Measurements from ENCODE around the gene ATP5PF. TPM values are rescaled to one million over a fixed set of nuclear protein-coding genes. Genes with fewer than 3 reads are reported as not detected.
A peak's percentile ranks its signal among the peaks of the same experiment; 100 is the strongest.
"Not testable (repeated sequence)": the region's sequence is repeated elsewhere in the genome, so short reads cannot be mapped to it uniquely, and the experiment has no call there.

Gene ATP5PF
- total RNA-seq, 2 donors from 2014 or later, result 114 to 139 TPM

DNA sequence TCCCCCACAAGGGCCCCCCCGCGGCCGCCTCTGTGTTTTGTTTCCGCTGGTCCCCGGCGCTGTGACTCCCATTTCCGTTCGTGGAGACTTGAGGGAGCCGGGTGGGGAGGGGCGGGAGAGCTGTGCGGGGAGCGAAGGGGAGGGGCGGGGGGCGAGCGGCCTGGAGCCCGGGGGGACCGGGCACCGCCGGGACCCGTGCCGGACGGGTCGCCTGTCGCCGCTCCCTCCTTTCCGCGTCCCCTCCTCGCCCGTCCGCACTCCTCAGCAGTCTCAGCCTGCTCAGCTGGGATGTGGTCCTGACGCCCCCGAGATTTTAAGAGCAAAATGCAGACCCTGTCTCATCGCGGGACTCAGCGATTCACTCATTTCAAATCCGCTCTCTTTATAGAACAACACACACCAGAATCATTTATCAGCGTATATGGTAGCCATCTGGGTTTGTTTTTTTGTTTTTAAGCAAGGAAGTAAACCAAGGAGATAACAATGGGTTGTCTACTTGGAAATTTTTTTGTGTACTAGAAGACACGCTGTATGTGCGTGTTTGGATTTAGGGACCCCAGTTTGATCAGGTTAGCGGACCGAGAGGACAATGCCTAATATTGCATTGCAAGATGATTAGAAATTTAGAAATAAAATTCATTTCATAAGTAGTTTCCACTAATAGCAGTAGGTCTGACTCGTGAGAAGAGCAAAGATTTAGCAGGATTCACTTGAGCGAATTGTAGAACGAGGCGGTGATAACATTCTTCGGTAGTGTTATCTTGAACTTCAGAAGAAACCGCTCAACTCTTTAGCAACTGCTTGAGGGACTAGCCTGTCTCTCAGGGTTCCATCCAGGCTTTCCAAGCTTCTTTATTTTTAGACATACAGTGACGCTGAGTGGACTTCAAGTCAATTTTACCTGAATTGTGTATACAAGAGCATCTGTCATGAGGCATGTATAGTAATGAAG, 1.2 kb upstream of the ATP5PF start:
- Mint-ChIP-seq H3K9me3 (no peaks in the 10 kb centered on the region), H3K36me3 (peaks cover 16 to 22% of the 10 kb centered on the region in 2 donors), H3K27ac (peak overlapping the region; percentile 97 to 99)
- ATAC-seq (peak; percentile 2 to 45), DNase-seq (ENCODE audit: low spot score in 2 of 2) (no peak)

DNA sequence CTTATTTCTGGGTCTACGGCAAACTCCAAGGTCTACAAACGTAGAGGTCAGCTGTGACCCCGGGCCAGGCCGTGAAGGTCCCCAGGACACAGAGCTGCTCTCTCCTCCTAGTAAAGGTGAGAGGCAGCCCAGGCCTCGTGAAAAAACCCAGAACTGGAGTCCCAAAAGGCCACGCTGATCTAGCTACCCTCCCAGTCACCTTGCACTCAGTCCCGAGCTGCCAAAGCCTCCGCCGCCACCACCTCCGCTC, 125 bp downstream of the ATP5PF start:
- no peak for DNase-seq (ENCODE audit: low spot score in 2 of 2)
- Mint-ChIP-seq H3K9me3 (no peaks in the 10 kb centered on the region), H3K36me3 (peaks cover 16 to 26% of the 10 kb centered on the region in 2 donors), H3K27ac (peak overlapping the region; percentile 97 to 100)
- ATAC-seq, result no peak

DNA sequence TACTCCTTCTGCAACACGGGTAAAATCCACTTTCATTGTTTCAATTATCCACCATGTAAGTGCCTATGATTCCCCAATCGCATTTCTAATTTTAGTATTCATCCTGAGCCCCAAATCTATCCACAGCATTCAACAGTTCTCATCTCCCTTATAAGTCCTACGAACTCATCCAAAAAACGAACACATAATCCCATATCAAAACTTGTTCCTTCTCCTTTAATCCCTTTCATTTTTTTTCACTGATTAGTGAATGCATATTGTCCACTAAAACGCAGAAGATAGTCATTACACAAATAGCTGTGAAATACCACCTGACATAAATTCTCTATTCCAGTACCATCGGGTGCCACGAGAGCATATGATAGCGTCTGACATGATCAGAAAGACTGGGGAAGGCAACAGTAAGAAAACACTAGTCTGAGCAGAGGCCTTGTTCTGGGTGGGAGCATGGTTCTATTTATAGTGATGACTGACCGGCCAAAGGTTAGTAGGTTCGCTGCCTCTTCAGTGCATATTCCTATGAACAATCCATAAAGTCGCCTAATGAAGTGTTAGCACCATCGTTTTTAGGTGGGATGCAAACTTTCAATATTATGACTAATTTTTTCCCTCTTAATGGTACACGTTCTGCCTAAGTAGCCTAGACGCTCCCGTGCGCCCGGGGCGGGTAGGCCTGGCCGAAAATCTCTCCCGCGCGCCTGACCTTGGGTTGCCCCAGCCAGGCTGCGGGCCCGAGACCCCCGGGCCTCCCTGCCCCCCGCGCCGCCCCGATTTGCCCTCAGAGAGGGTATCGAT, 648 bp downstream of the ATP5PF start:
- peak; percentile 40 to 66 for DNase-seq (ENCODE audit: low spot score in 2 of 2)
- Mint-ChIP-seq H3K36me3 (peaks cover 16 to 26% of the 10 kb centered on the region in 2 donors), H3K9me3 (no peaks in the 10 kb centered on the region), H3K27ac (peak overlapping the region; percentile 97 to 100)
- ATAC-seq, result peak in 1 of 2 donors; percentile 9

DNA sequence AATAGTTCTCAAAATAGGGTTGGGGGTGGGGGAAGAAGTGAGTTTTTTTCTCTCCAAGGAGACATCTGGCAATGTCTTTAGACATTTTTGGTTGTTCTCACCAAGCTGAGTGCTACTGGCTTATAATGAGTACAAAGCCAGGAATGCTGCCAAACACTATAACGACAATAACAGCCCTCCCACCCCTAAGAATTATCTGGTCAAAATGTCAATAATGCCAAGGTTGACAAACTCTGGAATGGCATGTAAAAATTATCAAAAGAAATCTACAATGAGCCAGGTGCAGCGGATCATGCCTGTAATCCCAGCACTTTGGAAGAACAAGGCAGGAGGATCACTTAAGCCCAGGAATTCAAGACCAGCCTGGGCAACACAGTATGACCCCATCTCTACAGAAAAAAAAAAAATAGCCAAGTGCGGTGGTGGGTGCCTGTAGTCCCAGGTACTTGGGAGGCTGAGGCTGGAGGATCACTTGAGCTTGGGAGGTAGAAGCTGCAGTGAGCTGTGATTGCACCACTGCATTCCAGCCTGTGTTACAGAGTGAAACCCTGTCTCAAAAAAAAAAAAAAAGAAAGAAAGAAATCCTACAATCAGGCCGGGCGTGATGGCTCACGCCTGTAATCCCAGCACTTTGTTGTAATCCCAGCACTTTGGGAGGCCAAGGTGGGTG, 2.5 kb downstream of the ATP5PF start:
- H3K36me3 Mint-ChIP-seq, result peaks cover 16 to 26% of the 10 kb centered on the region in 2 donors
- ATAC-seq, result no peak
- H3K27ac Mint-ChIP-seq, result no peak overlapping the region
- H3K9me3 Mint-ChIP-seq, result no peaks in the 10 kb centered on the region
- DNase-seq (ENCODE audit: low spot score in 2 of 2), result no peak

DNA sequence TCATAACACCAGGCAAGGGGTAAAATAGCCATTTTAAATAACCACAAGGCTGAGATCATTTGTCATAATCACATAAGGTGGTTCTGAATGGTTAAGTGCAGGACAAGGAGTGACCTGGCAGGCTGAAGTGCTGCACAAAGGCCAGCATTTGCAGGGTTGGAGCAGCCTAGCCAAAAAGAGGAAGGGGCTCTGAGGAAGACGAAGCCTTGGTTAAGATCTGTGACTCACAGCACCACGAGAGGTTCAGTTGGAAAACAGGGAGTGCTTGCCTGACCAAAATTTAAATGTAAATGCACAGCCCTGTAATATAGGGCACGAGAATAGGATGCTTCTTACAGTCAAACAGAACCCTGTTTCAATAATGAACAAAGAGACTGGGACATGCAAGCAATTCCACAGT, 12.1 kb downstream of the ATP5PF start:
- H3K36me3 Mint-ChIP-seq, result peaks cover 15 to 22% of the 10 kb centered on the region in 2 donors
- DNase-seq (ENCODE audit: low spot score in 2 of 2) (no peak), ATAC-seq (no peak)
- H3K9me3 Mint-ChIP-seq, result no peaks in the 10 kb centered on the region
- no peak overlapping the region for H3K27ac Mint-ChIP-seq

DNA sequence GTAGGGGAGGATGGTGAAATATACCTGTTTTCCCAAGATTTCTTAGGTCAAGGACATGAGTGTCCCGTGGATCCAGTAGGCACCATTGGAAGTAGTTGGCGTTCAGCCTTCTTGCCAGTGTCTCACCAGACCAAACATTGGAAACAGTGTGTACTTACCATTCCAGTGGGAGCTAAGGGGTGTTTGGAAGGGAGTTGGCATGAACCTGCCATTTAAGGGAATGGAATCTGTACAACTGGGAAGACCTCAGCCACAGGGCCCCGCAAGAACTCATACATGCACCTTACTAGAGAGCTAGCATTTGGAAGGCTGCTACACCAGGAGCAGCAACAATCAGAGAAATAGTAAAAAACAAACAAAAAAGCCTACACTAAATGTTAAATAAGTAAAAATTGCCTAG, 12.7 kb downstream of the ATP5PF start:
- ATAC-seq (no peak), DNase-seq (ENCODE audit: low spot score in 2 of 2) (no peak)
- Mint-ChIP-seq H3K36me3 (peaks cover 15 to 22% of the 10 kb centered on the region in 2 donors), H3K27ac (peak overlapping the region in 1 of 2 donors; percentile 46), H3K9me3 (no peaks in the 10 kb centered on the region)

DNA sequence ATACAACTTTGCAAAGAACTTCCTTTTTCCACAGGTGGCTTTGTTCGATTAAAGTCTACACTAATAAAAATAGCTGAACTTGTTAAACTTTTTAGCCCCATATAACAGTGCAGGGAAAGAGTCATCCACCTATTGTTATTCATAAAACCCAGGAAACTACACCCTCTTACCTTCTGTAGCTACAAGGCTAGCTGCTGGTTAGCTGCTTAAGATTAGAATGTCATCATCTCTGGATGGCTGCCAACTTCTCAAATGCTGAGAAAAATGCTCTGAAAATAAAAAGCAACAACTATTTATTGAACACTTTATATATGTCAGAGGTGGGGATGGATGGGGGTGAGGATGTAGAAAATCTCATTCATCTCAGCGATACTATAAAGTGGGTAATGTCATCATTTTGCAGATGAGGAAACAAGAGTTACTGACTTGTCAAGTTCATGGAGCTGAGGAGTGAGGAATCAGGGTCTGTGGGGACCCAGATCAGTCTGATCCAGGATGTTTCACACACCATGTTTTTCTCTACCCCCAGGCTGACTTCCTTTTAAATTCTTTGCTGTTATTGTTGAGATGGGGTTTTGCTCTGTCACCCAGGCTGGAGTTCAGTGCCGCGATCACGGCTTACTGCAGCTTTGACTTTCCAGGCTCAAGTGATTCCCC, 17.1 kb downstream of the ATP5PF start:
- ATAC-seq (no peak), DNase-seq (ENCODE audit: low spot score in 2 of 2) (no peak)
- peaks cover 7 to 14% of the 10 kb centered on the region in 2 donors for H3K36me3 Mint-ChIP-seq
- H3K9me3 Mint-ChIP-seq, result no peaks in the 10 kb centered on the region
- no peak overlapping the region for H3K27ac Mint-ChIP-seq

DNA sequence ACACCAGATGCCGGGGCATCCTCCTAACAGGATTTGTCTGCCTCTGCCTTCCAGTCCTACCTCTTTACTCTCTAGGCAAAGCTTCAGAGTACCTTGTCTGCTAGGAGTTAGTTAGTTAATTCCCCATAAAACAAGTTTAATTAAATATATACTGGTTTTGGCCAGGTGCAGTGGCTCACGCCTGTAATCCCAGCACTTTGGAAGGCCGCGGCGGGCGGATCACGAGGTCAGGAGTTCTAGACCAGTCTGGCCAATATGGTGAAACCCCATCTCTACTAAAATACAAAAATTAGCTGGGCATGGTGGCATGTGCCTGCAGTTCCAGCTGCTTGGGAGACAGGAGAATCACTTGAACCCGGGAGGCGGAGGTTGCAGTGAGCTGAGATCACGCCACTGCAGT, 20.6 kb downstream of the ATP5PF start:
- not testable (repeated sequence) for DNase-seq (ENCODE audit: low spot score in 2 of 2); ATAC-seq; H3K9me3 Mint-ChIP-seq; H3K36me3 Mint-ChIP-seq
- H3K27ac Mint-ChIP-seq, result peak overlapping the region in 1 of 2 donors; percentile 66

DNA sequence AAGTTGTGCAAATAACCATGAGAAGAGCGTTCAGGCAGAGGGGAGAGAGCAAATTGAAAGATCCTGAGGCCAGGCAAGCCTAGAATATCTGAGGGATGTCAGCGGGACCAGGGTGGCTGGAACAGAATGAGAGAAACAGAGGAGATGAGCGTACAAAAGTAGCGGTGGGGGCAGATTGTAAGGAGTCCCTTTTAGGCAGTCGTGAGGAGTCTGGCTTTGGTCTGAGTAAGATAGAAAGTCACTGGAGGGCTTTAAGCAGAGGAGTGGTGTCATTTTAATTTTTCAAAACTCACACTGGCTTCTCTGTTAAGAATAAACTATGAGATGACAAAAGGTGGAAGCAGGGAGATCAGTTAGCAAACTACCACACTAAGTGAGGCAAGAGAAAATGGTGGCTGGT, 24.2 kb downstream of the ATP5PF start:
- H3K27ac Mint-ChIP-seq, result peak overlapping the region in 1 of 2 donors; percentile 7
- DNase-seq (ENCODE audit: low spot score in 2 of 2) (no peak), ATAC-seq (no peak)
- H3K9me3 Mint-ChIP-seq, result no peaks in the 10 kb centered on the region
- H3K36me3 Mint-ChIP-seq, result no peaks in the 10 kb centered on the region

DNA sequence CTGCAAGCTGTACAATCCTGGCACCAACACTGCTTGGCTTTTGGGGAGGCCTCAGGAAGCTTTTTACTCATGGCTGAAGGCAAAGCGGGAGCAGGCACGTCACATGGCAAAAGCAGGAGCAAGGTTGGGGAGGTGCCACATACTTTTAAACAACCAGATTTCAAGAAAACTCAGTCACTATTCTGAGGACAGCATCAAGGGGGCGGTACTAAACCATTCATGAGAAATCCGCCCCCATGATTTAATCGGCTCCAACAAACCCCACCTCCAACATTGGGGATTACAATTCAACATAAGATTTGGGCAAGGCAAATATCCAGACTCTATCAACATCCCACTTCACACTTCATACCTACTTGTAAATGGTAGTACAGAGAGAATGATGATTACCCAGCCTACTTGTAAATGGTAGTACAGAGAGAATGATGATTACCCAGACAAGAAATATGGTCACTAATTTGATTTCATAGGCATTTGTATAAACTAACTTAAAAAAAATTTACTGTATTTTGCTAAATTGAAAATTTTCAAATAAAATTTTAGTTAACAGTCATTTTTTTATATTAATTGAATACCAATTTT, 24.9 kb downstream of the ATP5PF start:
- DNase-seq (ENCODE audit: low spot score in 2 of 2) (no peak), ATAC-seq (no peak)
- Mint-ChIP-seq H3K27ac (no peak overlapping the region), H3K36me3 (no peaks in the 10 kb centered on the region), H3K9me3 (no peaks in the 10 kb centered on the region)

DNA sequence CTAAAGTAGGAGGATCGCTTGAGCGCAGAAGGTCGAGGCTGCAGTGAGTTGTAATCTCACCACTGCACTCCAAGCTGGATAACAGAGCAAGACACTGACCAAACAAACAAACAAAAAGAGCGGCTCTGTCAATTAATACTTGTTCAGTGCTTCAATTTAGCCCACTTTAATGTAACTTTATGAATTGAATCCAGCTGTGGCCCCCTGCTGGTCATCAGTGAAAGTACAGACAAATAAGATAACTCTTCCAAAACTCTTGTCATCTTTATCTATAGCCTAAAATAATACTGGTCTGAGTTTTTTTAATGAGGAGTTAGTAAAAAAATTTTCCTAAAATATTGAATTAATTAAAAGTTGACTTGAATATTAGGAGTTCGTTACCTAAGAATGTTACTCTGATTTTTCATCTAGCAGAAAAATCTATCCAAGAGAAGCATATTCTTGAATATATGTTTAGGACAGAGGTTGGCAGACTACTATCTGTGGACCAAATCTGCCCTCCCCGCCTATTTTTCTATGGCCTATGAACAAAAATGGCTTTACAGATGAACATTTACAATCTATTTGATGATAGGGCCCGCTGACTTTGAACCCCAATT, 26.1 kb downstream of the ATP5PF start:
- Mint-ChIP-seq H3K27ac (no peak overlapping the region), H3K9me3 (no peaks in the 10 kb centered on the region), H3K36me3 (no peaks in the 10 kb centered on the region)
- ATAC-seq, result no peak
- peak in 1 of 2 donors; percentile 28 for DNase-seq (ENCODE audit: low spot score in 2 of 2)

DNA sequence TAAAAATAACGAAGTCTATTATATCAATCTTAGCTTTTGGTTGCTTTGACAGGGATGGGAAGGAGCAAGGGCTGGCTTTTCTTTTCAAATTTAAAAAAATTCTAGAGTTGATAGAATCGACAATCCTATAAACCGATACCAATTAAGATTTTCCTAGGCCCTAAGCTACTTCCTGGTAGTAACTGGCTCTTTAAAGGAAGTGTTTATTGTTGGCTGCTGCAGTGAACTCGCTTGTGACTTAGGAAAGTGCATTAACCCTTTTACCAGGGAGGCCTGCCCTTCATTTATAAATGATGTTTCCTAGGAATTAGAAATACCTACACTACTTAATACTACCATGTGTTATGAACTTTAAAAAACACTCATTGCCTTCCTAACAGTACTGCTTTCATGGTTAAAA, 33.2 kb downstream of the ATP5PF start:
- ATAC-seq, result no peak
- no peak overlapping the region for H3K27ac Mint-ChIP-seq

DNA sequence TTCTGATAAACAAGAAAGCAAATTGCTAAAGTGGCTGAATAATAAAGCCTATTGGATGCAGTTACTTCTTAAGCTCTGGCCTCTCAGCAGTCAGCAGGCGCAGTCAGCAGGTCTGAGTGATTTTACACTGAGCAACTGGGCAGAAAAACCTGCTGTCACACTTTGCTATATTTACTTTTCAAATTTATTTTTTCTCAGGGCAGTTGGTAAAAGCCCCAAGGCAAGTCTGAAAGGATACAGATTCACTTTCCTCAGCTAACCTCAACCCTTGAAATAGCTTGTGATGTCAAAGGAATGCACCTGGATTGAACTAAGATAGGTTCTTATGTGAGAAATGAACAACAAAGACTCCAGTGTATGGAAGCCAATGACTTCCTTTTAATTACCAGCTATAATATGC, 34.0 kb downstream of the ATP5PF start:
- Mint-ChIP-seq H3K36me3 (no peaks in the 10 kb centered on the region), H3K27ac (no peak overlapping the region), H3K9me3 (no peaks in the 10 kb centered on the region)
- no peak for DNase-seq (ENCODE audit: low spot score in 2 of 2)
- no peak for ATAC-seq

More for the DNA sequence above, 33.2 kb downstream of the ATP5PF start:
- no peaks in the 10 kb centered on the region for H3K36me3 Mint-ChIP-seq
- DNase-seq (ENCODE audit: low spot score in 2 of 2), result no peak
- no peaks in the 10 kb centered on the region for H3K9me3 Mint-ChIP-seq

DNA sequence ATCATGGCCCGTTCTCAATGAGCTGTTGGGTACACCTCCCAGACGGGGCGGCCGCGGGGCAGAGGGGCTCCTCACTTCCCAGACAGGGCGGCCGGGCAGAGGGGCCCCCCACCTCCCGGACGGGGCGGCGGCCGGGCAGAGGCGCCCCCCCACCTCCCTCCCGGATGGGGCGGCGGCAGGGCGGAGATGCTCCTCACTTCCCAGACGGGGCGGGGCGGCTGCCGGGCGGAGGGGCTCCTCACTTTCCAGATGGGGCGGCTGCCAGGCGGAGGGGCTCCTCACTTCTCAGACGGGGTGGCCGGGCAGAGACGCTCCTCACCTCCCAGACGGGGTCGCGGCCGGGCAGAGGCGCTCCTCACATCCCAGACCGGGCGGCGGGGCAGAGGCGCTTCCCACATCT, 39.2 kb downstream of the ATP5PF start:
- ATAC-seq; H3K36me3 Mint-ChIP-seq; DNase-seq (ENCODE audit: low spot score in 2 of 2); H3K9me3 Mint-ChIP-seq; H3K27ac Mint-ChIP-seq: not testable (repeated sequence)

DNA sequence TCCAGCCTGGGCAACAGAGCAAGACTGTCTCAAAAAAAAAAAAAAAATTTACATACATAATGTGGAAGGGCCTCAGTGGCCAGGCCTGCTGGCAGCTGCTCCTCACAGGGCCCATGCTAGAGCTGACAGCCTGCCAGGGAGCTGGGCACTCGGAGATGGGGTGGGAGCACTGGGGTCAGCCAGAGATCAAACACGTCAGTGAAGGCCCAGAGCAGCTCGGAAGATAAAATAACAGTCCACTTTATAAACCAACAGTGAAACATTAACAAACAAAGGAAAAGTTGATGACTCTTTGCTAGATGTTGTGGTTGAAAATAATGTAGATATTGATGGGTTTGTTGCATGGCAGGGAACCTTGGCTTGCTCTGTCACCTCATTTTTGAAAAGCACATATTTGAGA, 42.7 kb downstream of the ATP5PF start:
- peak overlapping the region in 1 of 2 donors; percentile 60 for H3K27ac Mint-ChIP-seq
- DNase-seq (ENCODE audit: low spot score in 2 of 2) (no peak), ATAC-seq (no peak)

DNA sequence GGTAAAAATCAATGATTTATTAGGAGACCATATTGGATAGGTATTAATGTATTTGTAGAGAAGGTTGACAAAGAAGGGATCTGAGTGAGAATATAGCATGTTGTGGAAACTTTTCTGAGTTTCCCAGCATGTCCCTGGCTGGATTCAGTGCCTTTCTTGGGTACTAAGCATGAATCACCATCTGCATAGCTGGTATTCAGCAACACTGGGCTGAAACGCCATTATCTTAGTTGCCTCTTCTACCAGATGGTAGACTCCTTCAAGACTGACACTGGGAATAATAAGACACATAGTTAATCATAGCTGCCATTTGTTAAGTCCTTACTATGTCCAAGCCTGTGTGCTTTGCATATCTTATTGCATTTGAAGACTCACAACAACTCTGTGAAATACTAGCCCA, 45.5 kb downstream of the ATP5PF start:
- ATAC-seq (no peak), DNase-seq (ENCODE audit: low spot score in 2 of 2) (no peak)
- no peak overlapping the region for H3K27ac Mint-ChIP-seq
- H3K36me3 Mint-ChIP-seq, result no peaks in the 10 kb centered on the region
- H3K9me3 Mint-ChIP-seq, result no peaks in the 10 kb centered on the region

More for the DNA sequence above, 42.7 kb downstream of the ATP5PF start:
- Mint-ChIP-seq H3K36me3 (no peaks in the 10 kb centered on the region), H3K9me3 (no peaks in the 10 kb centered on the region)
